ENCODE measurements around the gene GNAQ. TPM values are rescaled to one million over a fixed set of nuclear protein-coding genes. Genes with fewer than 3 reads are reported as not detected.

GNAQ gene
- total and polyA plus RNA-seq, 4 donors = 6.8 to 19.6 (median 12.6) TPM

GRCh38 chr9:77903666-77904285, 127.8 kb downstream of the GNAQ start:
- no peak overlapping the region for H3K27ac ChIP-seq (ENCODE audit: low read depth in 1 of 2, low read length in 2 of 2)
- DNase-seq (ENCODE audit: low spot score) = no peak
- no peak overlapping the region for H3K9ac ChIP-seq (ENCODE audit: low read depth in 1 of 2, low read length in 2 of 2)
- TF ChIP-seq SP1 (IDR thresholded peaks at IDR 0.05) = no peak
- TF ChIP-seq JUND (IDR thresholded peaks at IDR 0.05) = no peak
- no peak for TF ChIP-seq TAF1 (conservative IDR thresholded peaks at IDR 0.05)
- no peak for TF ChIP-seq FOXA2 (IDR thresholded peaks at IDR 0.05)
- TF ChIP-seq REST (IDR thresholded peaks at IDR 0.05) = no peak
- TF ChIP-seq GABPA (IDR thresholded peaks at IDR 0.05 in 1 of 2, conservative IDR thresholded peaks at IDR 0.05 in 1 of 2) = no peak
- TF ChIP-seq NR2F2 (IDR thresholded peaks at IDR 0.05) = no peak
- WGBS = 74% methylated on average over 1 of the region's 1 CpG
- H3K4me3 ChIP-seq (ENCODE audit: low read depth in 1 of 3, low read length in 3 of 3) = no peak overlapping the region
- H3K36me3 ChIP-seq (ENCODE audit: control insufficient read depth in 4 of 4, insufficient read depth in 3 of 4, low read depth in 1 of 4, low read length in 3 of 4) = peaks cover 0 to 3% (median 0%) of the 10 kb centered on the region in 4 donors
- no peaks in the 10 kb centered on the region for H3K4me1 ChIP-seq (ENCODE audit: control insufficient read depth in 4 of 4, insufficient read depth in 4 of 4, low read length in 3 of 4)
- H3K9me3 ChIP-seq (ENCODE audit: control insufficient read depth in 4 of 4, low read length in 3 of 4) = no peaks in the 10 kb centered on the region
- H3K27me3 ChIP-seq (ENCODE audit: control insufficient read depth in 4 of 4, insufficient read depth in 4 of 4, low read length in 3 of 4) = no peaks in the 10 kb centered on the region

- WGBS = 92% methylated on average over 2 of the region's 2 CpGs
Observed at GRCh38 chr9:77901771-77902170, 129.8 kb downstream of the GNAQ start.

More at GRCh38 chr9:77901771-77902170, 129.8 kb downstream of the GNAQ start:
- Histone ChIP-seq H3K9ac (ENCODE audit: low read depth in 1 of 2, low read length in 2 of 2) (no peak overlapping the region), H3K36me3 (ENCODE audit: control insufficient read depth in 4 of 4, insufficient read depth in 3 of 4, low read depth in 1 of 4, low read length in 3 of 4) (peaks cover 0 to 3% (median 0%) of the 10 kb centered on the region in 4 donors), H3K4me1 (ENCODE audit: control insufficient read depth in 4 of 4, insufficient read depth in 4 of 4, low read length in 3 of 4) (no peaks in the 10 kb centered on the region), H3K27ac (ENCODE audit: low read depth in 1 of 2, low read length in 2 of 2) (no peak overlapping the region), H3K4me3 (ENCODE audit: low read depth in 1 of 3, low read length in 3 of 3) (no peak overlapping the region), H3K9me3 (ENCODE audit: control insufficient read depth in 4 of 4, low read length in 3 of 4) (no peaks in the 10 kb centered on the region), H3K27me3 (ENCODE audit: control insufficient read depth in 4 of 4, insufficient read depth in 4 of 4, low read length in 3 of 4) (no peaks in the 10 kb centered on the region)
- DNase-seq (ENCODE audit: low spot score) = no peak
- TF ChIP-seq HNF4G (IDR thresholded peaks at IDR 0.05) = no peak
- no peak for TF ChIP-seq NR2F2 (IDR thresholded peaks at IDR 0.05)
- no peak for TF ChIP-seq GABPA (IDR thresholded peaks at IDR 0.05 in 1 of 2, conservative IDR thresholded peaks at IDR 0.05 in 1 of 2)
- TF ChIP-seq SP1 (IDR thresholded peaks at IDR 0.05) = no peak
- no peak for TF ChIP-seq FOXA2 (IDR thresholded peaks at IDR 0.05)
- TF ChIP-seq RXRA (IDR thresholded peaks at IDR 0.05) = no peak
- no peak for TF ChIP-seq REST (IDR thresholded peaks at IDR 0.05)
- TF ChIP-seq EGR1 (IDR thresholded peaks at IDR 0.05; ENCODE audit: low read depth in 2 of 2) = no peak
